ENCODE data around the gene GPR160. TPM values are rescaled to one million over a fixed set of nuclear protein-coding genes. Genes with fewer than 3 reads are reported as not detected.
"Not testable (repeated sequence)": the region's sequence is repeated elsewhere in the genome, so short reads cannot be mapped to it uniquely, and the experiment has no call there.

The GPR160 gene
- polyA plus RNA-seq, 1 donor from 2014 or later: 4.0 TPM

DNA sequence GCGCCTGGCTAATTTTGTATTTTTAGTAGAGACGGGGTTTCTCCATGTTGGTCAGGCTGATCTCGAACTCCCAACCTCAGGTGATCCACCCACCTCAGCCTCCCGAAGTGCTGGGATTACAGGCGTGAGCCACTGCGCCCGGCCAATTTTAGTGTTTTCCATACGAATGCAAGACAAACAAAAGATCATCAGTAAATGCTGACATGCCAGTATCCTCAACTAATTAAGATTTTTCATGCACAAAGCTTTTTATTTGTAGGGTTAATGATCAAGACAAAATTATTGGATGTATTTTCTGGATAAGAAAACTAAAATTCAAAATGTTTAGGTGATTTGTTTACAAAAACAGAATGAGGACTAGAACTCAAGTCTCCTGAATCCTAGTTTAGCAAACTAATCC, 76.4 kb downstream of the GPR160 start:
- H3K9me2 ChIP-seq (ENCODE audit: insufficient read depth, low read length): not testable (repeated sequence)

DNA sequence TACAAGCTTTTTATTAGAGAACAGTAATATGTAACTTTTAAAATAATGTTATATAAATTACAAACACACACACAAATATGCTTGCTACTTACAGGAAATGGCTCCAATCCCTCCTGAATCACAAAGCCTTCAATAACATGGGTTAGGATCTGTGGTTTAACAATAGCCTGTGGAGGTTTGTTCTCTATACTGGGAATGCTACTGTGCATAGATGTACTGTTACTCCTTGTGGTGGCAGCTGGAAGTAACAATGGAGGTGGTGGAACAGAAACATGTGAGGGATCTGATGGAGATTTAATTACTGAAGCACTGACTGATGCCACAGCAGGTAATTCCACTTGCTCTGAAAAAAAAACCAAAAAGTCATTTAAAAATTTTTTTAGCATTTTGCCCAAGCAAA, 79.3 kb downstream of the GPR160 start:
- H3F3A ChIP-seq (ENCODE audit: insufficient read depth, low read length, poor library complexity, severe bottlenecking): no peaks in the 10 kb centered on the region
- H3K36me3 ChIP-seq (ENCODE audit: insufficient read depth, low read length): no peaks in the 10 kb centered on the region
- H3K79me2 ChIP-seq (replicated peaks; ENCODE audit: insufficient read depth, low read length): no peaks in the 10 kb centered on the region
- H3K9me2 ChIP-seq (ENCODE audit: insufficient read depth, low read length): no peaks in the 10 kb centered on the region
- TF ChIP-seq, protein P1, sequence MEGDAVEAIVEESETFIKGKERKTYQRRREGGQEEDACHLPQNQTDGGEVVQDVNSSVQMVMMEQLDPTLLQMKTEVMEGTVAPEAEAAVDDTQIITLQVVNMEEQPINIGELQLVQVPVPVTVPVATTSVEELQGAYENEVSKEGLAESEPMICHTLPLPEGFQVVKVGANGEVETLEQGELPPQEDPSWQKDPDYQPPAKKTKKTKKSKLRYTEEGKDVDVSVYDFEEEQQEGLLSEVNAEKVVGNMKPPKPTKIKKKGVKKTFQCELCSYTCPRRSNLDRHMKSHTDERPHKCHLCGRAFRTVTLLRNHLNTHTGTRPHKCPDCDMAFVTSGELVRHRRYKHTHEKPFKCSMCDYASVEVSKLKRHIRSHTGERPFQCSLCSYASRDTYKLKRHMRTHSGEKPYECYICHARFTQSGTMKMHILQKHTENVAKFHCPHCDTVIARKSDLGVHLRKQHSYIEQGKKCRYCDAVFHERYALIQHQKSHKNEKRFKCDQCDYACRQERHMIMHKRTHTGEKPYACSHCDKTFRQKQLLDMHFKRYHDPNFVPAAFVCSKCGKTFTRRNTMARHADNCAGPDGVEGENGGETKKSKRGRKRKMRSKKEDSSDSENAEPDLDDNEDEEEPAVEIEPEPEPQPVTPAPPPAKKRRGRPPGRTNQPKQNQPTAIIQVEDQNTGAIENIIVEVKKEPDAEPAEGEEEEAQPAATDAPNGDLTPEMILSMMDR (IDR thresholded peaks at IDR 0.05; ENCODE audit: poor library complexity, severe bottlenecking): no peak
- TF ChIP-seq RAD21 (conservative IDR thresholded peaks at IDR 0.05): no peak
- no peak for TF ChIP-seq MXI1 (conservative IDR thresholded peaks at IDR 0.05; ENCODE audit: poor library complexity, severe bottlenecking)
- TF ChIP-seq REST (IDR thresholded peaks at IDR 0.05; ENCODE audit: borderline replicate concordance): no peak
- TF ChIP-seq SMC3 (conservative IDR thresholded peaks at IDR 0.05; ENCODE audit: poor library complexity): no peak
- no peaks in the 10 kb centered on the region for H4K20me1 ChIP-seq (ENCODE audit: insufficient read depth)
- H2AFZ ChIP-seq (ENCODE audit: low read depth, low read length): no peak overlapping the region
- no peak overlapping the region for H3K4me3 ChIP-seq (ENCODE audit: low read length)
- no peaks in the 10 kb centered on the region for H3K9me3 ChIP-seq (ENCODE audit: low read length)
- H3K4me2 ChIP-seq (ENCODE audit: low read length): no peak overlapping the region
- no peak overlapping the region for H3K27ac ChIP-seq (ENCODE audit: low read length)
- no peak overlapping the region for H3K9ac ChIP-seq (ENCODE audit: low read length)
- no peaks in the 10 kb centered on the region for H3K27me3 ChIP-seq (ENCODE audit: insufficient read depth, low read depth, low read length)

More for the DNA sequence above, 76.4 kb downstream of the GPR160 start:
- not testable (repeated sequence) for H3K36me3 ChIP-seq (ENCODE audit: insufficient read depth, low read length); H3F3A ChIP-seq (ENCODE audit: insufficient read depth, low read length, poor library complexity, severe bottlenecking); H3K4me3 ChIP-seq (ENCODE audit: low read length); H3K9ac ChIP-seq (ENCODE audit: low read length); H3K27me3 ChIP-seq (ENCODE audit: insufficient read depth, low read depth, low read length); H2AFZ ChIP-seq (ENCODE audit: low read depth, low read length); H3K27ac ChIP-seq (ENCODE audit: low read length); H3K4me2 ChIP-seq (ENCODE audit: low read length); H3K9me3 ChIP-seq (ENCODE audit: low read length); H3K79me2 ChIP-seq (replicated peaks; ENCODE audit: insufficient read depth, low read length); H4K20me1 ChIP-seq (ENCODE audit: insufficient read depth)

- Histone ChIP-seq H3F3A (ENCODE audit: insufficient read depth, low read length, poor library complexity, severe bottlenecking) (no peaks in the 10 kb centered on the region), H3K9me2 (ENCODE audit: insufficient read depth, low read length) (no peaks in the 10 kb centered on the region), H3K9me3 (ENCODE audit: low read length) (no peaks in the 10 kb centered on the region), H3K27ac (ENCODE audit: low read length) (no peak overlapping the region), H3K27me3 (ENCODE audit: insufficient read depth, low read depth, low read length) (no peaks in the 10 kb centered on the region), H3K4me3 (ENCODE audit: low read length) (no peak overlapping the region), H3K79me2 (replicated peaks; ENCODE audit: insufficient read depth, low read length) (no peaks in the 10 kb centered on the region), H3K4me2 (ENCODE audit: low read length) (no peak overlapping the region), H3K36me3 (ENCODE audit: insufficient read depth, low read length) (peaks cover 17% of the 10 kb centered on the region), H4K20me1 (ENCODE audit: insufficient read depth) (no peaks in the 10 kb centered on the region), H3K9ac (ENCODE audit: low read length) (no peak overlapping the region), H2AFZ (ENCODE audit: low read depth, low read length) (no peak overlapping the region)
- no peak for TF ChIP-seq SMC3 (conservative IDR thresholded peaks at IDR 0.05; ENCODE audit: poor library complexity)
- TF ChIP-seq REST (IDR thresholded peaks at IDR 0.05; ENCODE audit: borderline replicate concordance): no peak
- no peak for TF ChIP-seq POLR2AphosphoS5 (IDR thresholded peaks at IDR 0.05)
- TF ChIP-seq EZH2 (IDR thresholded peaks at IDR 0.05; ENCODE audit: borderline replicate concordance, insufficient read depth, low read length, poor library complexity, severe bottlenecking): no peak
- TF ChIP-seq, protein P1 (IDR thresholded peaks at IDR 0.05; ENCODE audit: poor library complexity, severe bottlenecking): no peak
- no peak for TF ChIP-seq TAF1 (IDR thresholded peaks at IDR 0.05; ENCODE audit: low read depth)
- no peak for TF ChIP-seq MXI1 (conservative IDR thresholded peaks at IDR 0.05; ENCODE audit: poor library complexity, severe bottlenecking)
- no peak for TF ChIP-seq RAD21 (conservative IDR thresholded peaks at IDR 0.05)
- TF ChIP-seq EP300 (conservative IDR thresholded peaks at IDR 0.05; ENCODE audit: poor library complexity, severe bottlenecking): no peak
Measured at GRCh38 chr3:170128259-170128976, 90.6 kb downstream of the GPR160 start.
